Activated naive CD4-positive, alpha-beta T cell (primary cell): Measurements from ENCODE around the gene GUCA2A.

ENCODE experiments used
- DNase-seq, 4 experiments: peaks; one replicate each; lab custom pipeline; 2025; lab: John Stamatoyannopoulos, UW

The GUCA2A gene

DNA sequence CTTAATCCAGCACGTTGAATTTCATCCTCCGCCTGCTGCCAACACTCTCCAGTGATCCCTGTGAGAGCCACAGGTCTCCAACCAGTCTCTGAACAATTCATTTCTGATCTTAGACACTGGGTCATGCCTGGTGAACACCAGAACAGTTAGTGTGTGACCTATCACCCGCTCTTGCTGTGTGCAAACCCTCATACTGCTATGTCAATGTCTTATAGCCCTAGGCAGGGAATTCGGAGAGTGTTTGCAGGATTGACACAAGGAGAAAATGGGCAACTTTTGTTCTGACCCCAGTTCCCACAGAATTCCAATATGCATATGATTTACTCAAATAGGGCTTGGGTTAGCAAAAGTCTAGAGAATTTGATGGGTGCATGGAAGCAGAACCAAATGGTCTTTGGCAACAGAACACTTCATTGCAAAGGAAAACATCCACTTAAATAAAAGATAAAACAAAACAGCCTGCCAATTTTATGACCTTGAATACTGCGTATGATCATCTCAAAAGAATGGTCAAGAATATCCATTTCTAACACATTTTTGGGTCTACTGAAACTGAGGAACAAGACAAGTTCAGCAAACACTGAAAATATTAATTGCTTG lies 34.4 kb downstream of the GUCA2A start:
- no peak for DNase-seq

DNA sequence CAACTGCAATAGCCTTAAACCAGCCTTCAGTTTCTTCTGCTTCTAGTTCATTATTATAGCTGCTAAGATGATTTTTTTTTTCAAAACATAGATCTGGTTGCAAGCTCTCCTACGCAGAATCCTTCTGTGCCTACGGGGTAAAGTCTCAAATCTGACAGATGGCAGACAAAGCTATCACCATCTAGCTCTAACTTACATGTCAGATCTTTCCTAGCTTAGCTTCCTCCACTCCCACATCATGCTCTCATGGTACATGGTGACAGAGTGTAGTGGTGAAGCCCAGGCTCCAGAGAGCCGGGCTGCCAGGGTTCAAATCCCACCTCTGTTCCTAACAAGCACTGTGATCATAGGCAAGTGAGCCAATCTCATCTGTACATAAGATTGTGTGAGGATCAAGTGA lies 35.6 kb downstream of the GUCA2A start:
- no peak for DNase-seq

DNA sequence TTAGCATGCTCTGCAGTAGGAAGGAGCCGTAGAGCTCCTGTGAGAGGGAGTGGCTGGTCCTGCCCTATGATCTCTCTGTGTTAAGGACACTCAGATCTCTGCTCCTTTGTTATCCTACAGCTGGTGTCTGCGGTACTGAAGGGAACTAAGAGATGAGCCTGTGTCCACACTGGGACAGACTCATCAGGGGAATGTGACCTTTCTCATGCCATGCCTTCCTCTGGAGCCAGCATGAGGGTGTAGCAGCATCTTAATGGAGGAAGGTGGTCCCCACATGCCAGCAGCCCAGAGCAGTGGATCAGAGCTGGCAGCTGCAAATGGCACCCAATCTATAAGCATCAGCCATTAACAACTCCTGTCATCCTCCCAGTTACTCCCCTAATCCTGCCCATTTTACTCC lies 36.0 kb downstream of the GUCA2A start:
- no peak for DNase-seq

DNA sequence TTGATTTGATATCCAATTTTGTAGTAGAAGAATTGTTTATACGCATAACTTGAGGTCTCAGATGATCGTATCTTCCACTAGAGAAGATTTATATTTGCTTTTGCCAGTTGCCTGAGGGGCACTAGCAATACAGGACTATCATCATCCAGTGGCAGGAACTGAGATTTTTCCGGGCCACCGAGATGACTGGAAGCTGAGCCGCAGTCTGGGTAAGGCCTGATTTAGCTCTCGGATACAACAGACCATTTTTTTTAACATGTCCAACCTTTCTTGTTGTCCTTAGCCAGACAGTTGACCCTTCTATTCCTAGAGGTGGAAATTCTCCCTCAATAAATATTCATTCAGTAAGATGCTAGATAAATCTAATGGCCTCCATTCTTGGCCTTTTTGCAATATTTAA lies 36.8 kb downstream of the GUCA2A start:
- no peak for DNase-seq

DNA sequence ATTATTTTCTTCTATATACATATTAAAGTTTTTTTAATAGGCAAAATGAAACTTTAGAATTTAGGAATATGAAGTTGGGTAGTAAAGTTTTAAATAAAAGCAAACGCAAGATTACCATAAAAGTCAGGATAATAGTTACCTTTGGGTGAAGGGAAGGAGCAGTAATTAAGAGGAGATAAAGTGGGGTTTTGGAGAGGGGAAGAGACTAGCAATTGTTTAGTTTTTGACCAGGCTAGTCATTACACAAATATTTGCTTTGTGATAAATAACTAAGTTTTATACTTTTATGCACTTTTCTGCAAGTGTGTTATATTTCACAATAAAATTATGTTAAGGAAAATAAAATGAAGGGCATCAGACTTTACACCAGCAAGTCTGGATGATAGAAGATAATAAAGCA lies 39.0 kb downstream of the GUCA2A start:
- no peak for DNase-seq

DNA sequence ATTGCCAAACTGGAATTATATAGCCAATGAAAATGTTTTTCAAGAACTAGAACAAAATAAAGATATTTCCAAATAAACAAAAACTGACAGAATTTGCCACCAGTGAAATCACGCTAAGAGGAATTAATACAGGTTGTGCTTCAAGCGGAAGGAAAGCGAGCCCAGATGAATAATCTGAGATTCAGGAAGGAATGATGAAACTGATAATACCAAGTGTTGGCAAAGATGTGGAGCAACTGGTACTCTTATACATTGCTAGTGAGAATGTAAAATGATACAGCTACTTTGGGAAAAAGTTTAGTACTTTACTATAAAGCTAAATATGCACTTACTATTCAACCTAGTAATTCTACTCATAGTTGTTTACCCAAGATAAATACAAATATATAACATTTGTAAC lies 42.1 kb downstream of the GUCA2A start:
- no peak for DNase-seq

DNA sequence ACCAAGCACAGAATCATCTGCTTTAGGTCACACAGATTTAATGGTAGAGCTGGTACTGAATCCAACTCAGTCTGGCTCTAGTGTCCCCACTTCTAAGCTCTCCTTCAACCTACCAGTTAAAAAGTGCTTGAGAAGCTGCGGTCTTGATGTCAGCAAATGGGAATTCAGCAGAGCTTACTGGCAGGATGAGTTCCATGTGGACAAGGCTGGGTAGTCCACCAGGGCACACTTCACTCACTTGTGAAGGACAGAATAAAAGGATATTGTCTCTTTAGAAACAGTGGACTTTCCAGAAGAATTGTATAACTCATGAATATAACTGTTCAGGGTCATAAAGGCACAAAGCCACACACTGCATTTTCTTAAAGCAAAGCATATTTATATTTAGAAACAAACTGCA lies 46.4 kb downstream of the GUCA2A start:
- DNase-seq: no peak

DNA sequence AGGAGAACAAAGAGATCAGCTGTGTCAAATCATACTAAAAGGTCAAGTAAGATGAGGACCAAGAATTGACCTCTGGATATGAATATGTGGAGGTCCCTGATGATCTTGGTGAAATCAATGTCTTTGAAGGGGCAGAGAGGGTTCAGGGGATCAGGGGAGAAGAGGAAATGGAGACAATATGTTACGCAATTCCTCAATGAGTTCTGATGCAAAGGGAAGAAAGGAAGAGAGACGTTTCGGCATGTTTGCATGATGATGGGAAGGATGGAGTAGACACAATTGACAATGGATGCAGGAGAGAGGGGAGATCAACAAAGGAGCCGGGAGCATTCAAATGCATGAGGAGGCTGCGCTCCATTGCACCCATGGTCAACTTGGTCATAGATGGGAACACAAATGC lies 47.3 kb downstream of the GUCA2A start:
- no peak for DNase-seq

DNA sequence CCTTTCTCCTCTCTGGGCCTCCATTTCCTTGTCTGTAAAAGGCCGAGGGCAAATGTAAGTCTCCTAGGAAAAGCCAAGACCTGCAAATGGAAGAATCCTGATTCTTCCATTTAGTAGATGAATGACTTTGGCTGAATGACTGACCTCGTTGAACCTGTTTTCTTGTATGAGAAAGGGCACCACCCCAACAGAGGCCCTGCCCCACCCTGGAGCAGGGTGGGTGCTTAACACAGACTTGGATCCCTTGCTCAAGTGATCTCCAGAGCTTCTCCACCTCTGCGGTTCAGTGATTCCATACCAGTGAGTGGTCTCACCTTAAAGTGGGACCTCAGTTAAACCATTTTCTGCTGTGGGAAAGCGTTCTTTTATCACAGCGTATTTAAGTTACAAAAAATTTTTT lies 50.3 kb downstream of the GUCA2A start:
- no peak for DNase-seq
